ENCODE measurements around the gene SYNDIG1.

The SYNDIG1 gene

GRCh38 chr20:24473435-24474223 lies 4.2 kb downstream of the SYNDIG1 start:
- ATAC-seq, result no peak

- no peak for ATAC-seq
Observed at GRCh38 chr20:24477831-24478547, 8.6 kb downstream of the SYNDIG1 start.

GRCh38 chr20:24478584-24478983 lies 9.2 kb downstream of the SYNDIG1 start:
- no peak for ATAC-seq

GRCh38 chr20:24479106-24479505 lies 9.7 kb downstream of the SYNDIG1 start:
- ATAC-seq, result no peak

GRCh38 chr20:24479595-24479994 lies 10.2 kb downstream of the SYNDIG1 start:
- no peak for ATAC-seq

GRCh38 chr20:24480509-24480908 lies 11.1 kb downstream of the SYNDIG1 start:
- no peak for ATAC-seq

- ATAC-seq, result no peak
Observed at GRCh38 chr20:24481173-24481572, 11.7 kb downstream of the SYNDIG1 start.

GRCh38 chr20:24483435-24484080 lies 14.1 kb downstream of the SYNDIG1 start:
- no peak for ATAC-seq

- ATAC-seq, result no peak
Observed at GRCh38 chr20:24484081-24484450, 14.6 kb downstream of the SYNDIG1 start.

GRCh38 chr20:24485981-24486380 lies 16.6 kb downstream of the SYNDIG1 start:
- no peak for ATAC-seq

GRCh38 chr20:24487240-24487639 lies 17.8 kb downstream of the SYNDIG1 start:
- ATAC-seq, result no peak

- ATAC-seq, result no peak
Observed at GRCh38 chr20:24487648-24488047, 18.2 kb downstream of the SYNDIG1 start.

- no peak for ATAC-seq
Observed at GRCh38 chr20:24488064-24488799, 18.8 kb downstream of the SYNDIG1 start.

- no peak for ATAC-seq
Observed at GRCh38 chr20:24488800-24489175, 19.4 kb downstream of the SYNDIG1 start.

GRCh38 chr20:24489193-24489592 lies 19.8 kb downstream of the SYNDIG1 start:
- ATAC-seq, result no peak

- ATAC-seq, result no peak
Observed at GRCh38 chr20:24489631-24490260, 20.3 kb downstream of the SYNDIG1 start.

- no peak for ATAC-seq
Observed at GRCh38 chr20:24490598-24490997, 21.2 kb downstream of the SYNDIG1 start.

- ATAC-seq, result no peak
Observed at GRCh38 chr20:24491041-24491756, 21.8 kb downstream of the SYNDIG1 start.

- no peak for ATAC-seq
Observed at GRCh38 chr20:24492031-24492607, 22.7 kb downstream of the SYNDIG1 start.

- ATAC-seq, result no peak
Observed at GRCh38 chr20:24492698-24493097, 23.3 kb downstream of the SYNDIG1 start.

- no peak for ATAC-seq
Observed at GRCh38 chr20:24493181-24493580, 23.8 kb downstream of the SYNDIG1 start.

All from activated CD4-positive, CD25-positive, alpha-beta regulatory T cell treated with anti-CD3 and anti-CD28 coated beads, Interleukin-2, amount 50 U/mL, for 24 hours (primary cell).